CD4-positive, alpha-beta T cell treated with Interleukin-6 for 4 hours (primary cell): ENCODE data around the gene SUGCT.

Experiments used
- DNase-seq: peaks from one replicate; pipeline ENCODE4 v3.0.0-alpha.2; 2020; ENCODE audit warnings: mixed read lengths

The SUGCT gene

GRCh38 chr7:40800771-40801170, 666.0 kb downstream of the SUGCT start:
- no peak for DNase-seq

GRCh38 chr7:40802497-40802896, 667.7 kb downstream of the SUGCT start:
- no peak for DNase-seq

GRCh38 chr7:40804477-40805215, 669.8 kb downstream of the SUGCT start:
- no peak for DNase-seq

GRCh38 chr7:40805361-40805760, 670.6 kb downstream of the SUGCT start:
- no peak for DNase-seq

- no peak for DNase-seq
Measured at GRCh38 chr7:40808378-40808942, 673.7 kb downstream of the SUGCT start.

- DNase-seq: no peak
Measured at GRCh38 chr7:40810274-40810673, 675.5 kb downstream of the SUGCT start.

GRCh38 chr7:40811666-40812065, 676.9 kb downstream of the SUGCT start:
- no peak for DNase-seq

- DNase-seq: no peak
Measured at GRCh38 chr7:40815022-40815421, 680.2 kb downstream of the SUGCT start.

GRCh38 chr7:40815512-40815911, 680.7 kb downstream of the SUGCT start:
- DNase-seq: no peak

GRCh38 chr7:40822861-40823260, 688.1 kb downstream of the SUGCT start:
- no peak for DNase-seq

GRCh38 chr7:40824461-40824860, 689.7 kb downstream of the SUGCT start:
- DNase-seq: no peak

GRCh38 chr7:40826411-40827221, 691.8 kb downstream of the SUGCT start:
- DNase-seq: no peak

GRCh38 chr7:40827222-40828085, 692.6 kb downstream of the SUGCT start:
- DNase-seq: no peak

GRCh38 chr7:40828686-40829600, 694.1 kb downstream of the SUGCT start:
- no peak for DNase-seq

- DNase-seq: no peak
Measured at GRCh38 chr7:40833191-40833887, 698.5 kb downstream of the SUGCT start.

- no peak for DNase-seq
Measured at GRCh38 chr7:40833888-40834234, 699.1 kb downstream of the SUGCT start.

GRCh38 chr7:40836218-40836617, 701.4 kb downstream of the SUGCT start:
- no peak for DNase-seq

- DNase-seq: no peak
Measured at GRCh38 chr7:40839881-40840280, 705.1 kb downstream of the SUGCT start.

- no peak for DNase-seq
Measured at GRCh38 chr7:40840990-40841389, 706.2 kb downstream of the SUGCT start.

GRCh38 chr7:40842641-40843040, 707.8 kb downstream of the SUGCT start:
- no peak for DNase-seq

GRCh38 chr7:40843338-40843985, 708.7 kb downstream of the SUGCT start:
- no peak for DNase-seq
